GM12878 (cell line): ENCODE data around the gene SMIM27. TPM values are rescaled to one million over a fixed set of nuclear protein-coding genes. Genes with fewer than 3 reads are reported as not detected.

Experiments
- BMI1 ChIP-seq: fragments of 450-650 bp; IDR thresholded peaks from 2 replicates; pipeline ENCODE4 v1.6.1; 2016; ENCODE audit warnings: mild to moderate bottlenecking, moderate library complexity, borderline replicate concordance
- CREM ChIP-seq: IDR thresholded peaks from 2 replicates; pipeline ENCODE4 v1.6.1; 2014; ENCODE audit warnings: antibody characterized with exemption, low read depth
- HDAC6 ChIP-seq: fragments of 200-600 bp; sonication (generic); IDR thresholded peaks from one replicate; pipeline ENCODE4 v1.8.0; 2017; ENCODE audit warnings: antibody characterized with exemption; ENCODE audit not compliant: unreplicated experiment
- HSF1 ChIP-seq: fragments of 150-350 bp; IDR thresholded peaks from 2 replicates; pipeline ENCODE4 v1.6.1; 2014; ENCODE audit warnings: mild to moderate bottlenecking, low read depth, low read length
- LARP7 ChIP-seq: fragments of 450-650 bp; IDR thresholded peaks from 2 replicates; pipeline ENCODE4 v1.6.1; 2017; ENCODE audit warnings: mild to moderate bottlenecking
- NBN ChIP-seq: fragments of 450-650 bp; IDR thresholded peaks from 2 replicates; pipeline ENCODE4 v1.6.1; 2016
- RAD51 ChIP-seq: fragments of 450-650 bp; IDR thresholded peaks from 2 replicates; pipeline ENCODE4 v1.6.1; 2016; ENCODE audit warnings: moderate library complexity, mild to moderate bottlenecking, inconsistent platforms
- RB1 ChIP-seq: fragments of 450-650 bp; formaldehyde crosslinking; IDR thresholded peaks from 2 replicates; pipeline ENCODE4 v1.6.1; 2017; ENCODE audit warnings: mild to moderate bottlenecking, borderline replicate concordance
- SPI1 ChIP-seq: IDR thresholded peaks from 2 replicates; pipeline ENCODE4 v1.6.1; 2011; ENCODE audit warnings: low read depth, mild to moderate bottlenecking, low read length, moderate library complexity, borderline replicate concordance; ENCODE audit not compliant: insufficient read depth
- ZBTB33 ChIP-seq: fragments of 450-650 bp; IDR thresholded peaks from 2 replicates; pipeline ENCODE4 v1.6.1; 2017; ENCODE audit warnings: mild to moderate bottlenecking
- ZZZ3 ChIP-seq: IDR thresholded peaks from 2 replicates; pipeline ENCODE4 v1.6.1; 2011; ENCODE audit warnings: low read depth; ENCODE audit not compliant: control insufficient read depth, insufficient read length
- polyA plus RNA-seq, 11 experiments: library from polyadenylated mRNA; depleted of rRNA in 4 of 11; unstranded in 6 of 11; stranded (reverse) in 5 of 11; fragments of >200 nt; fragmentation: Nextera tagmentation in 4 of 11; fragmentation: Illumina TruSeq in 1 of 11; extraction: Ambion mirVana in 4 of 11; extraction: Trizol in 1 of 11; gene quantifications; 1 replicate in 1 of 11; 2 replicates in 10 of 11; pipeline versions ENCODE4 v1.2.1 to v1.2.3, GENCODE V29; 2011 to 2016; ENCODE audit warnings: inconsistent platforms in 2 of 11, missing spikeins in 2 of 11, low read depth in 1 of 11
- total RNA-seq, 4 experiments: library from RNA; depleted of rRNA in 3 of 4; stranded (reverse); fragments of >200 nt in 3 of 4; fragmentation: Illumina TruSeq in 1 of 4; extraction: Trizol in 1 of 4; gene quantifications; 2 replicates each; pipeline versions ENCODE4 v1.2.1 to v1.2.3, GENCODE V29; 2013 to 2021

The SMIM27 gene
- total and polyA plus RNA-seq, 10 of the 15 experiments (the other 5 are each of a cell fraction or from before 2014, with no cell fraction given), result 12.2 to 47.3 (median 26.5) TPM

DNA sequence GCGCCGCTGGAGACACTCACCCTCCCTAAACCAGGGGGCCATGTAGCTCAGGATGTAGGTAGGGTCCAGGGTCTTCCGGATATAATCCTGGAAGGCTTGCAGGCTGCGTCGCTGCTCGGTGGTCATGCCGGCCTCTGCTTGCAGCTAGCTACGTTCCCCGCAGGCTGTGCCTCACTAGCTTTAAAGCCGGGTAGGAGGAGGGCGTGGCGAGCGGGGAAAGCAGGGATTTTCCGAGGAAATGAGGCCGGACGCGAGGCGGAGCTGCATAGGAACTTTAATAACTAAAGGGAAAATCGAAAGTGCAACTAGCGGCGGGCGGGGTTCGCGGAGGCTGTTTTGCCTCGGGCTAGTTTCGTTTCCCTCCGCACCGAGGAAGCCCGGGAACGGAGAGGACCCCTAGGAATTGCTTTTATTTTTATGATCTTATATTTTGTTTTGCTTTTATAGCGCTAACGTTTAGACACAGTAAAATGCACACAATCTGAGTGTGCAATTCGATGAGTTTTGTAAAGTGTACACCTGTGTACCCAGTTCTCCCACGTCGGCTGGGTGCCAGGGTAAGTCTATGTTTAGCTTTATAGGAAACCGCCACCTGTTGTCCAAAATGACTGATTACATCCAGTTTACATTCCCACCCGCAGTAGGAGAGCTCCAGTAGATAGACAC, 26.0 kb upstream of the SMIM27 start, which contains the start of gene RIGI (continued):
- TF ChIP-seq ZZZ3, result no peak
- TF ChIP-seq HSF1, result no peak
- TF ChIP-seq HDAC6, result no peak
- TF ChIP-seq BMI1, result no peak
- 0 out of 2 replicates have a peak, but pooled peaks have one; percentile 14 for TF ChIP-seq SPI1
- TF ChIP-seq LARP7, result no peak
- no peak for TF ChIP-seq CREM
- TF ChIP-seq ZBTB33, result no peak
- peak; percentile 25; the same call in 1 of the 2 replicates for TF ChIP-seq RAD51
- peak; percentile 50; the same call in 1 of the 2 replicates for TF ChIP-seq NBN
- TF ChIP-seq RB1, result no peak
